Astrocyte (in vitro differentiated cells and primary cell): ENCODE measurements around the gene ZNF362. TPM values are rescaled to one million over a fixed set of nuclear protein-coding genes. Genes with fewer than 3 reads are reported as not detected.

ENCODE experiments used
- DNase-seq: peaks from one replicate; pipeline ENCODE4 v3.0.0-alpha.2; 2010; ENCODE audit warnings: low read depth
- FAIRE-seq: peaks from 2 replicates; lab custom pipeline; 2011; peaks lifted over from hg19 to GRCh38; lab: Jason Lieb, UNC
- H2AFZ ChIP-seq: 2 replicates; pipeline ENCODE4 v1.6.0; 2012; ENCODE audit warnings: low read depth, low read length, inconsistent platforms
- H3K27ac ChIP-seq: 2 replicates; pipeline ENCODE4 v1.5.1; 2011; ENCODE audit warnings: low read depth, low read length, inconsistent platforms
- H3K27me3 ChIP-seq: 2 replicates; pipeline ENCODE4 v1.6.0; 2011; ENCODE audit warnings: low read length, inconsistent platforms; ENCODE audit not compliant: insufficient read depth
- H3K36me3 ChIP-seq: 2 replicates; pipeline ENCODE4 v1.5.1; 2011; ENCODE audit warnings: low read length, inconsistent platforms; ENCODE audit not compliant: insufficient read depth
- H3K4me1 ChIP-seq: 2 replicates; pipeline ENCODE4 v1.5.1; 2011; ENCODE audit warnings: low read length, inconsistent platforms; ENCODE audit not compliant: insufficient read depth
- H3K4me2 ChIP-seq: 2 replicates; pipeline ENCODE4 v1.6.0; 2012; ENCODE audit warnings: low read length, inconsistent platforms
- H3K4me3 ChIP-seq: 2 replicates; pipeline ENCODE4 v1.5.1; 2011; ENCODE audit warnings: low read depth, mild to moderate bottlenecking, low read length, inconsistent platforms; ENCODE audit not compliant: insufficient read depth
- H3K79me2 ChIP-seq: 2 replicates; pipeline ENCODE4 v1.6.0; 2012; ENCODE audit warnings: mild to moderate bottlenecking, low read length, inconsistent platforms; ENCODE audit not compliant: insufficient read depth
- H3K9ac ChIP-seq: 2 replicates; pipeline ENCODE4 v1.6.0; 2012; ENCODE audit warnings: mild to moderate bottlenecking, low read length, inconsistent platforms
- H3K9me3 ChIP-seq: 2 replicates; pipeline ENCODE4 v1.5.1; 2012; ENCODE audit warnings: low read depth, mild to moderate bottlenecking, low read length, inconsistent platforms; ENCODE audit not compliant: insufficient read depth
- H4K20me1 ChIP-seq: 2 replicates; pipeline ENCODE4 v1.6.0; 2012; ENCODE audit warnings: low read length, inconsistent platforms; ENCODE audit not compliant: insufficient read depth
- H3K27ac Mint-ChIP-seq: one replicate; pipeline ENCODE4 v1.8.0; 2021; ENCODE audit warnings: mild to moderate bottlenecking, mixed read lengths; ENCODE audit not compliant: unreplicated experiment
- H3K27me3 Mint-ChIP-seq: one replicate; pipeline ENCODE4 v1.8.0; 2021; ENCODE audit warnings: low read depth, mixed read lengths; ENCODE audit not compliant: unreplicated experiment
- H3K36me3 Mint-ChIP-seq: one replicate; pipeline ENCODE4 v1.8.0; 2021; ENCODE audit warnings: low read depth, mixed read lengths; ENCODE audit not compliant: unreplicated experiment
- H3K4me1 Mint-ChIP-seq: one replicate; pipeline ENCODE4 v1.8.0; 2021; ENCODE audit warnings: low read depth, mixed read lengths; ENCODE audit not compliant: unreplicated experiment
- H3K4me3 Mint-ChIP-seq: one replicate; pipeline ENCODE4 v1.8.0; 2021; ENCODE audit warnings: mild to moderate bottlenecking, moderate library complexity, mixed read lengths; ENCODE audit not compliant: unreplicated experiment
- H3K9me3 Mint-ChIP-seq: one replicate; pipeline ENCODE4 v1.8.0; 2021; ENCODE audit warnings: mild to moderate bottlenecking, mixed read lengths; ENCODE audit not compliant: unreplicated experiment
- CTCF ChIP-seq: IDR thresholded peaks from 2 replicates; pipeline ENCODE4 v1.5.1; 2011; ENCODE audit warnings: low read depth, mild to moderate bottlenecking, inconsistent platforms, low read length, moderate library complexity; ENCODE audit not compliant: insufficient read depth
- EZH2 ChIP-seq: IDR thresholded peaks from 2 replicates; pipeline ENCODE4 v1.6.1; 2012; ENCODE audit warnings: mild to moderate bottlenecking, low read length, inconsistent platforms; ENCODE audit not compliant: insufficient read depth
- total RNA-seq: library from RNA; stranded (reverse); gene quantifications from 2 replicates; pipeline ENCODE4 v1.2.1, GENCODE V29; 2021

Gene ZNF362
- total RNA-seq, 1 donor from 2014 or later, result 38.7 TPM

GRCh38 chr1:33323663-33324477 is 67.6 kb downstream of the ZNF362 start:
- Histone ChIP-seq H3K27me3 (no peaks in the 10 kb centered on the region), H2AFZ (no peak overlapping the region)
- H3K36me3 Mint-ChIP-seq, result peaks cover 30% of the 10 kb centered on the region

GRCh38 chr1:33324677-33325575 is 68.6 kb downstream of the ZNF362 start:
- H3K4me1 Mint-ChIP-seq, result peaks cover 29% of the 10 kb centered on the region
- TF ChIP-seq CTCF (no peak), EZH2 (no peak)
- H3K36me3 Mint-ChIP-seq, result peaks cover 35% of the 10 kb centered on the region
- H3K9me3 Mint-ChIP-seq, result no peaks in the 10 kb centered on the region
- no peak overlapping the region for H3K4me3 ChIP-seq
- no peaks in the 10 kb centered on the region for H3K27me3 ChIP-seq
- H4K20me1 ChIP-seq, result peaks cover 91% of the 10 kb centered on the region
- DNase-seq, result no peak
- H3K36me3 ChIP-seq, result peaks cover 70% of the 10 kb centered on the region
- H3K4me1 ChIP-seq, result peaks cover 12% of the 10 kb centered on the region
- no peak overlapping the region for H3K27ac ChIP-seq
- FAIRE-seq, result no peak
- no peak overlapping the region for H2AFZ ChIP-seq
- H3K27ac Mint-ChIP-seq, result peak overlapping the region; percentile 59
- H3K4me2 ChIP-seq, result no peak overlapping the region
- H3K79me2 ChIP-seq, result peaks cover 26% of the 10 kb centered on the region
- no peaks in the 10 kb centered on the region for H3K27me3 Mint-ChIP-seq
- H3K9ac ChIP-seq, result no peak overlapping the region
- no peak overlapping the region for H3K4me3 Mint-ChIP-seq
- H3K9me3 ChIP-seq, result no peaks in the 10 kb centered on the region

More at GRCh38 chr1:33323663-33324477, 67.6 kb downstream of the ZNF362 start:
- H3K4me3 Mint-ChIP-seq, result no peak overlapping the region
- no peaks in the 10 kb centered on the region for H3K27me3 Mint-ChIP-seq
- H3K9me3 Mint-ChIP-seq, result no peaks in the 10 kb centered on the region
- peaks cover 22% of the 10 kb centered on the region for H3K4me1 Mint-ChIP-seq
- peaks cover 81% of the 10 kb centered on the region for H4K20me1 ChIP-seq
- no peak overlapping the region for H3K27ac ChIP-seq
- no peak overlapping the region for H3K9ac ChIP-seq
- H3K4me1 ChIP-seq, result peaks cover 9% of the 10 kb centered on the region
- TF ChIP-seq CTCF (no peak), EZH2 (no peak)
- no peak overlapping the region for H3K27ac Mint-ChIP-seq
- H3K9me3 ChIP-seq, result no peaks in the 10 kb centered on the region
- no peak overlapping the region for H3K4me2 ChIP-seq
- H3K4me3 ChIP-seq, result no peak overlapping the region
- peaks cover 59% of the 10 kb centered on the region for H3K36me3 ChIP-seq
- peaks cover 17% of the 10 kb centered on the region for H3K79me2 ChIP-seq
- FAIRE-seq (no peak), DNase-seq (no peak)
